GM19025 (cell line): ENCODE data around the gene DPPA3.
"Not testable (repeated sequence)": the region's sequence is repeated elsewhere in the genome, so short reads cannot be mapped to it uniquely, and the experiment has no call there.

Source experiments
- ATAC-seq: cut with Tn5 transposase; IDR thresholded peaks from one replicate; pipeline ENCODE4 v1.9.1; 2021; ENCODE audit warnings: mild to moderate bottlenecking, low read depth, moderate library complexity; ENCODE audit not compliant: unreplicated experiment

Gene DPPA3

DNA sequence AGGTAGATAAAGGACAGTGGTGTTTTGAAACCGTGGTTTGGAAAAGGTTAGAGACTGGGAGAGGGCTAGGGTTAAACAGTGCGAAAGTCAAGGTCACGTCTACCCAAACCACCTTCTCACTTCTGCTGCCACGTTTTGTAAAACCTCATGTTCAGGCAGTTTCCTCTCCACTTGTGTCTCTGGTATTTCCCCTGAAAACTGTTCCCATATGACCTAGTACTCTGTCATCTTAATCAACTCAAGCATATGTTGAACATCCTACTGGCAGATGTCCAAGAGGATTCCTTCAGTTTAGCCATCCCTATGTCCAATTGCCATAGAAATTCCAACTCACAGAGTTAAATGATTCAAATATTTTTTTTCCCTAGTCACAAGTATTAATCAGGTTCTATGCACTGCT lies 18.5 kb downstream of the DPPA3 start:
- no peak for ATAC-seq

DNA sequence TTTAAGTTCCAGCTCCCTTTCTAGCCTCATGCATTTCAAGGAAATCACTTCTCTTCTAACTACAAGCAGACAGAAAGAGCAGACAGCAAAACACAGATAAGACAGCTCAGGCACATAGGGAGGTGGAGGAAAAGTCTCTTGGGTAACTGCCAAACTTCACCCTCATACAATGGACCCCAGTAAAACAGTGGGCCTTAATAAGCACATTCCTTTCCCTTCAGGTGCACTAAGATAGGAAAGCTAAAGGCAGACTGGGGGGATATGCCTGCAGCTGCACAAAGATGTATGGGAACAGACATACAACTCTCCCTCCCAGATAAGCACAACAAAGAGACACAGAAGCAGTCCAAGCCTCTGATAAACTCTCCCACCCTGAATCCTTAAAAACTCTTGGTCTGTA lies 19.8 kb downstream of the DPPA3 start:
- not testable (repeated sequence) for ATAC-seq

DNA sequence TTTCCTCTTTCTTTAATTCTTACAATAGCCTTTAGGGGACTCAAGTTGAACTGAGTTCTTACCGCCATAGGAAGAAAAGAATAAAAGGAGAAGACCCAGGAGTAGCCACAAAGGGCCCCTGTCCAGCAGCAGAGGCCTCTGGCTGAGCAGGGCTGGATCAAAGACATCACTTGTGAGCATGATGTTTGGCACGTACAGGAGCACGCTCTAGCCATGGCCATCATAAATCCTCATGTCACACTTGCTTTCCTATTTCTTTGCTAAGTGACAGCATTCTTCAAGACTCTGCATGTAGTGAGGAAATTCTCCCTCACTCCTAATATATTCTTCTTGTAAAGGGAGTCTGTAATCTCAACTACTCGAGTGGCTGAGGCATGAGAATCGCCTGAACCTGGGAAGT lies 20.3 kb downstream of the DPPA3 start:
- ATAC-seq = no peak

DNA sequence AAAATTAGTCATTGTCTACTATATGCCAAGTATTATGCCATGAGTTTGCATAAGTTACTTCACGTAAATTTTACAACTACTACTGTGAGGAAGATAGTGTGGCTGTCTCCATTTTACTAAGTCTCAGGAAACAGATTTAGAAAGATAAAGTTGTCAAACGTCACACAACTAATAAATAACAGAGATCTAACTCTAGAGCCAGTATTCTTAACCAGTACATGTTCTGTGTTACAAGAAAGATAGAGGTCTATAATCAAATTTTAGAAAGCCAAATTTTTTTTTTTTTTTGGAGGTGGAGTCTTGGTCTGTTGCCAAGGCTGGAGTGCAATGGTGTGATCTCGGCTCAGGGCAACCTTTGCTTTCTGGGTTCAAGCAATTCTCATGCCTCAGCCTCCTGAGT lies 21.8 kb downstream of the DPPA3 start:
- no peak for ATAC-seq

DNA sequence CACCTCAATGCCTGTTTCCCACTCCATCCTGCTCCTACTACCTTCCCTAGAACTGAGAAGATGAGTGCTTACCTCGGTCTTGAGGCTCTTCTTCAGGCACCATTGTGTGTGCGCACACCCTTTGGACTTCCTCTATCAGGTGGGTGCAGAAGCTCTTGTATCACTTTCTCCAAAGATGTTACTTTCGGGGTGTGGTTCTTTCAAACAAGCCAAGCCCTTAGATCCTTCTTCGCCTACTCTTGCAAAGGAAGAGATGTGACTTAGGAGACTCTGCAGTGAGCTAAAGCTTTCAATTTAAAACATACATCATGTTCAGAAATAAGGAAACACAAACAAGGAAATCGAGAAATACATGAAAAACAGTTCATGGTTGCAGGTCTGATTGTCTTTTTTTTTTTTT lies 36.0 kb downstream of the DPPA3 start, which contains the start of gene CLEC4C:
CLEC4C (minus strand) TSS at position 130 of the 400 bp plus-strand sequence; CDS start at position 103, 27 bp downstream.
- ATAC-seq = no peak

DNA sequence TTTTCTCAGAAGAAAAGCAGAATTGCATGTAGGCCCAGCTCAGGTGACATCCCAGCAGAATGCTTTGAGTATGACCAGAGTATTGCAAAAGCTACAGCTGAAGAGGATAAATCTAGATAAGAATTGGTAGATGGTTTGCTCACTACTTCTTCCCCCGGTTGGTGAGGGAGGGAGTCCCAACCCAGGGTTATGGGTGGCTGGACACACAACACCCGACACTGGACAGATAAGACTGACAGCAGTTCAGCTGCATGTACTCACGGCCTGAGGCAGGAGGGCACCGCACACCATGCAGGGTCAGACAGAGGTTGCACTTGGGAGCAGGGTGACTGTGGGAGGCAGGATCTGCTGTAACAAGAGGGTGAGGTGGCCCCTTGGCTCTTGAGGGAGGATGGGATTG lies 37.6 kb downstream of the DPPA3 start:
- no peak for ATAC-seq

DNA sequence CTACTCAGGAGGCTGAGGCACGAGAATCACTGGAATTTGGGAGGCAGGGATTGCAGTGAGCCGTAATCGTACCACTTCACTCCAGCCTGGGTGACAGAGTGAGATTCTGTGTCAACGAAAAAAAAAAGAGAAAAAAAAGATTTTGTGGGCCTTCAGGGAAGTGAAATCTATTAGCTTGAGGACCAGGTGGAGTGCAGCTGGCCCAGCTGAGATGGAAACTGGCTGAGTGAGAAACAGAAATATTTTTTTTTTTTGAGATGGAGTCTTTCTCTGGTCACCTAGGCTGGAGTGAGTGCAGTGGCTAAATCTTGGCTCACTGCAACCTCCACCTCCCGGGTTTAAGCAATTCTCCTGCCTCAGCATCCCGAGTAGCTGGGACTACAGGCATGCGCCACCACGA lies 38.2 kb downstream of the DPPA3 start:
- ATAC-seq = no peak

DNA sequence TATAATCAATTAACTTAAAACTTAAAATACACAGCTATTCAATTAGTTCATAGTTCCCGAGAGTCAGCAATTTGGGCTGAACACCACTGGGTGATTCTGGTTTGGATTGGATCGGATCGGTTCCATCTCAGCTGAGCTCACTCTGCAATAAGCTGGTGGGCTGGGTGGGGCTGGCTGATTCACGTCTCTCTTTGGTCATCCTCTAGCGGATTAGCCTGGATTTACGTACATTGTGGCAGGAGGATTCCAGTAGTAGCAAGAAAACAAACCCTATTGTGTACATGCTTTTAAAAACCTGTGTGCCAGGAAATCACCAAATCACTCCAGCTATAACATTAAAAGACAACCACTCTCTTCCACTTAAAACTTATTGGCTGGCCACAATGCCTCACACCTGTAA lies 39.1 kb downstream of the DPPA3 start:
- no peak for ATAC-seq

DNA sequence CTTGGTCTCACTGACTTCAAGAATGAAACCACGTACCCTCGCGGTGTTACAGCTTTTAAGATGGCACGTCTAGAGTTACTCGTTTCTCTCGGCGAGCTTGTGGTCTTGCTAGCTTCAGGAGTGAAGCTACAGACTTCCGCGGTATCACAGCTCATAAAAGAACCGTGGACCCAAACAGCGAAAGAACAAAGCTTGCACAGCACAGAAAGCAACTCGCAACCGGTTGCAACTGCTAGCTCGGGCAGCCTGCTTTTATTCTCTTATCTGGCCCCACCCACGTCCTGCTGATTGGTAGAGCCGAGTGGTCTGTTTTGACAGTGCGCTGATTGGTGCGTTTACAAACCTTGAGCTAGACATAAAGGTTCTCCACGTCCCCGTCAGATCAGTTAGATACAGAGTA lies 40.2 kb downstream of the DPPA3 start:
- no peak for ATAC-seq

DNA sequence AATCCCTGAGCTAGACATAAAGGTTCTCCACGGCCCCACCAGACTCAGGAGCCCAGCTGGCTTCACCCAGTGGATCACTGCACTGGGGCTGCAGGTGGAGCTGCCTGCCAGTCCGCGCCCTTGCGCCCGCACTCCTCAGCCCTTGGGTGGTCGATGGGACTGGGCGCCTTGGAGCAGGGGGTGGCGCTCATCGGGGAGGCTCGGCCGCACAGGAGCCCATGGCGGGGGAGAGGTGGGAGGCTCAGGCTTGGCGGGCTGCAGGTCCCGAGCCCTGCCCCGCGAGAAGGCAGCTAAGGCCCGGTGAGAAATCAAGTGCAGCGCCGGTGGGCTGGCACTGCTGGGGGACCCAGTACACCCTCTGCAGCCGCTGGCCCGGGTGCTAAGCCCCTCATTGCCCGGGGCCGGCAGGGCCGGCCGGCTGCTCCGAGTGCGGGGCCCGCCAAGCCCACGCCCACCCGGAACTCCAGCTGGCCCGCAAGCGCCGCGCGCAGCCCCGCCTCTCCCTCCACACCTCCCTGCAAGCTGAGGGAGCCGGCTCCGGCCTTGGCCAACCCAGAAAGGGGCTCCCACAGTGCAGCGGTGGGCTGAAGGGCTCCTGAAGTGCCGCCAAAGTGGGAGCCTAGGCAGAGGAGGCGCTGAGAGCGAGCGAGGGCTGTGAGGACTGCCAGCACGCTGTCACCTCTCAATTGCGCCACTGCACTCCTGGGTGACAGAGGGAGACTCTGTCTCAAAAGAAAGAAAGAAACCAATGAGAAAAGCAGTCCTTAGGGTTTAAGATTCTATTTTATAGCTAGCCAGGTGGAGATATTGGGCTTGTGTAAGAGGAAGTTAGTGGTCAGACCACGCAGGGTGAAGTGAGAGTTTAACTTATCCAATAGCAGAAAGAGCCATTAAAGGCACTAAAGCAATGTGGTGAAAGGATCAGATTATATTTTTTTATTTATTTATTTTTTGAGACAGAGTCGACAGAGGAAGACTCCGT lies 41.0 kb downstream of the DPPA3 start:
- ATAC-seq = not testable (repeated sequence)

DNA sequence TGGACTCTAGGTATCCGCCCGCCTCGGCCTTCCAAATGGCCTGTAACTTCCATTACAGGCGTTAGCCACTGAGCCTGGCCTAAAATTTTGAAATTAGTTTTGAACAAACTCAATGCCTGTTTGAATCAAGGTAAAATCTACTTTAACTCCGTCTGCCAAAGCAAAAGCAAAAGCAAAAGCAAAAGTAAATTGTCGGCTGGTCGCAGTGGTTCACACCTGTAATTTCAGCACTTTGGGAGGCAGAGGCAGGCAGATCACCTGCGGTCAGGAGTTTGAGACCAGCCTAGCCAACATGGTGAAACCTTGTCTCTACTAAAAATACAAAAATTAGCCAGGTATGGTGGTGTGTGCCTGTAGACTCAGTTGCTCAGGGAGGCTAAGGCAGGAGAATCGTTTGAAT lies 44.4 kb downstream of the DPPA3 start:
- ATAC-seq = not testable (repeated sequence)

DNA sequence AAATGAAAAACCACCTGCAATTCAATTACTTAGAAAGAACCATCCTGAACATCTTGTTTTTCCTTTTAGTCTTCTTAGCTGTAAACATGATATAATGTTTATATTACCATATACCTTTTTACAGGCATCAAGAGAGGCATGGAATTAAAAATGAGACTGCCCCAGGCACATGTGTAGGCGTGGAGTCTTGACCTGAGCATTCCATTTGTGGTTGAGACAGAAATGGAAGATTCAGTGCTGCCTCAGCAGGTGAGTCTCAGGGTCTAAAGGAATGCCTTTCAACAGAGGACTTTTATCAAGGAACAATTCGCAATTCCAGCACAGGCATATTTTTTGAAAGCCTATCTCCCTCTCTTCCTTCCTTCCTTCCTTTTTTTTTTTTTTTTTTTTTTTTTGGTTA lies 45.8 kb downstream of the DPPA3 start:
- ATAC-seq = no peak

DNA sequence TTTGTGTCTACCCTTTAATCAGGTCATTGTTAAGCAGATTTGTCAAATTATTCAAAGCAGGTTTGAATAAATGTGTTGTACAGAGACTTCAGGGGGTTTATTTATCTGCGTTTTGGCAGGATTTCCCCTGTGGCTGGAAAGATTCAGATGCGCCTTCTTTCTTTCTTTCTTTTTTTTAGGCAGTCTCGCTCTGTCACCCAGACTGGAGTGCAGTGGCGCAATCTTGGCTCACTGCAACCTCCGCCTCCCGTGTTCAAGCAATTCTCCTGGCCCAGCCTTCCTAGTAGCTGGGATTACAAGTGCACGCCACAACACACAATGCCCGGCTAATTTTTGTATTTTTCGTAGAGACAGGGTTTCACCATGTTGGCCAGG lies 47.5 kb downstream of the DPPA3 start:
- ATAC-seq = no peak
